BLaER1 treated with 17β-estradiol and CSF1 and Interleukin-3, amounts not matched to agents 10 nM and 100 nM (cell line): ENCODE measurements around the gene ZNF337.

Experiments
- H3K27ac ChIP-seq, 11 experiments: shearing (Covaris generic); formaldehyde crosslinking; 2 replicates each; pipeline ENCODE4 v1.8.1; 2022
- H3K27me3 ChIP-seq, 11 experiments: shearing (Covaris generic); formaldehyde crosslinking; 2 replicates each; pipeline ENCODE4 v1.8.1; 2022
- H3K36me3 ChIP-seq, 11 experiments: shearing (Covaris generic); formaldehyde crosslinking; 2 replicates each; pipeline ENCODE4 v1.8.1; 2022
- H3K4me1 ChIP-seq, 10 experiments: shearing (Covaris generic); formaldehyde crosslinking; 2 replicates each; pipeline ENCODE4 v1.8.1; 2022
- H3K4me2 ChIP-seq, 11 experiments: shearing (Covaris generic); formaldehyde crosslinking; 2 replicates each; pipeline ENCODE4 v1.8.1; 2022
- H3K4me3 ChIP-seq, 10 experiments: shearing (Covaris generic); formaldehyde crosslinking; 2 replicates each; pipeline ENCODE4 v1.8.1; 2022
- H3K9ac ChIP-seq, 11 experiments: shearing (Covaris generic); formaldehyde crosslinking; 2 replicates each; pipeline ENCODE4 v1.8.1; 2022
- H3K9me3 ChIP-seq, 11 experiments: shearing (Covaris generic); formaldehyde crosslinking; replicated peaks in 1 of 11; 2 replicates each; pipeline ENCODE4 v1.8.1; 2022
- H4K20me1 ChIP-seq, 11 experiments: shearing (Covaris generic); formaldehyde crosslinking; 2 replicates each; pipeline ENCODE4 v1.8.1; 2022
- Cebpa-rat ChIP-seq, 11 experiments: shearing (Covaris generic); IDR thresholded peaks; 2 replicates each; pipeline ENCODE4 v1.8.1; 2022

ZNF337 gene

DNA sequence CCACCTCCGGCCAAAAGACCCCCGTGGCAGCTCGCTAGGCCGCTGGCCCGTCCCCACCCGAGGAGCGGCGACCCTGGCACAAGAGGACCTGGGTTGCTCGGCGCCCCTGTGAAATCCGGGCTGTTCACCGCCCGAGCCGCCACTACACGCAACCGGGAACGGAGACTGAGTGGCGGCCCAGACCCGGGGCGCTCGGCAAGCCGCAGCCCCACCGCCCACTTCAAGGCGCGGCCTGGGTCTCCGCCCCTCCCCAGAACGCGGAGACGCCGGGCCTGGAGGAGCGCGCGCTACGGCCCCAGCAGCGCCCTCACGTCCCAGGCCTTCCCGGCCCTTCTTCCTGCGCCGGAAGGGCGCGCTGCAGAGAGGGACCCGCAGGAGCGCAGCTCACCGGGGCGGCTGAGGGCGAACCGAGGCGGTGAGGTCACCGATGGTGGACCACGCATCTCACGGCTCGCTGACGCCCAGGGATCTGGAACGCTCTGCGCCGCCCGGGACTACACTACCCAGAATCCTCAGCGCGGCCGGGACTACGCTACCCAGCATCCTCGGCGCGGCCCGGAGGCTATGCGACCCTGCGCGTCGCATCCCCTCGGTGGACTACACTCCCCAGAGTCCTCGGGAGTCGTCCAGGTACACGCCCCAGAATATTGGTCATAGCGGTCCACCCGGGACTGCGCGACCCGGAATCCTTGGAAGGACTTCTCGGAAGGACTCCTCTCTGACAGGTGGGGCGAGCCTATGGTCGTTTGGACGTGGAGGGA is at the start of gene ZNF337:
TSS of gene ZNF337 (minus strand) at position 483 of the 761 bp plus-strand sequence. CDS start 10,436 bp downstream, outside the sequence.
- TF ChIP-seq Cebpa-rat (IDR thresholded peaks at IDR 0.05): no peak
- Histone ChIP-seq H3K27me3 (no peaks in the 10 kb centered on the region), H3K4me3 (peak within 1 kb of the TSS; percentile 81 to 96 (median 90)), H3K27ac (peak within 1 kb of the TSS; percentile 82 to 95 (median 93)), H3K9ac (peak within 1 kb of the TSS; percentile 89 to 97 (median 95)), H3K4me2 (peak within 1 kb of the TSS; percentile 80 to 100 (median 88)), H3K4me1 (peaks cover 6 to 50% (median 21%) of the 10 kb centered on the region in 10 experiments), H3K36me3 (peaks cover 5 to 13% (median 10%) of the 10 kb centered on the region in 11 experiments; a peak in 14 of 22 replicates), H4K20me1 (peaks cover 0 to 8% (median 0%) of the 10 kb centered on the region in 11 experiments; a peak in 2 of 22 replicates), H3K9me3 (peaks cover 10 to 26% (median 21%) of the 10 kb centered on the region in 11 experiments)

- Histone ChIP-seq H3K27ac (no peak overlapping the region), H3K36me3 (no peaks in the 10 kb centered on the region; a peak in 1 of 22 replicates), H3K4me1 (peaks cover 0 to 10% (median 3%) of the 10 kb centered on the region in 10 experiments; a peak in 9 of 20 replicates), H4K20me1 (no peaks in the 10 kb centered on the region), H3K9me3 (no peaks in the 10 kb centered on the region; a peak in 1 of 22 replicates), H3K4me3 (no peak overlapping the region), H3K4me2 (no peak overlapping the region), H3K27me3 (no peaks in the 10 kb centered on the region), H3K9ac (no peak overlapping the region)
- no peak for TF ChIP-seq Cebpa-rat (IDR thresholded peaks at IDR 0.05)
These were observed 49.1 kb upstream of the ZNF337 start for GRCh38 chr20:25745738-25746137.

DNA sequence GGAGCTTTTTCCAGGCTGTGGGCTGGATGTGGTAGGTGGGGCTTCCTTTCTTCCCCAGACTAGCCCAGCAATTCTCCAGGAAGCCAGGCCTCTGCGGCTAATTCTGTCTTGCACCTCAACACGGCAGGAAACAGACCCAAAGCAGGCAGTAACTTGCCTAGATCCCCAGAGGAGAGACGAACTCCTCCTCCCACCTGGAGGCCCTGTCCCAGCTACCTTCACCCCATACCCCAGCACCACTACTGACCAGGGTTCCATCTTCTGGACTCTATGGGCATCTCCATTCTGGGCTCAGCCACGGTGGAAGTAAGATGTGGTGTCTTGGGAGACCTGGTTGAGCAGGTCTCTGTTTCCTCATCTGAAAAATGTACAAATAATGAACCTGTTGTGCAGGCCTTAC is 48.4 kb upstream of the ZNF337 start:
- no peaks in the 10 kb centered on the region for H3K9me3 ChIP-seq
- H4K20me1 ChIP-seq: no peaks in the 10 kb centered on the region
- peaks cover 0 to 1% (median 0%) of the 10 kb centered on the region in 11 experiments; a peak in 1 of 22 replicates for H3K36me3 ChIP-seq
- peaks cover 0 to 10% (median 3%) of the 10 kb centered on the region in 10 experiments; a peak in 9 of 20 replicates for H3K4me1 ChIP-seq
- no peak overlapping the region for H3K27ac ChIP-seq
- TF ChIP-seq Cebpa-rat (IDR thresholded peaks at IDR 0.05): no peak
- no peak overlapping the region for H3K9ac ChIP-seq
- no peak overlapping the region for H3K4me3 ChIP-seq
- H3K27me3 ChIP-seq: no peaks in the 10 kb centered on the region
- H3K4me2 ChIP-seq: no peak overlapping the region

DNA sequence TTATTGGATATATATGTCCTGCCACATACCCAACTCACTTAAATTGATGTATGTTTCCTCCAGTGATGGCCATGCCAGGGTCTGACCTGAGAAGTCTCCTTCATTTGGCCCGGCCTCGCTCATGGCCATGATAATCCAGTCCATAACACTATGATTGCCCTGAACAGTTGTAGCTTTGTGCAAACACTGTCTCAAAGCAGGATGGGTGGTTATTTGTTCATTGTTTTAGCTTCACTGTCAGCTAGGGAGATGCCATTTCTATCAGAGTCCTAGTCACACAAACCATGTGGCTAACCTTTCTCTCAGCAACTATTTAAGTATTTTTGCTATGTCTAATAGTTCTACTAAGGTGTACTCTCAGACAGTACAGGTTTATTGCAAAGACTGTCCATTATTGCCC is 47.6 kb upstream of the ZNF337 start:
- no peak for TF ChIP-seq Cebpa-rat (IDR thresholded peaks at IDR 0.05)
- Histone ChIP-seq H3K27ac (no peak overlapping the region), H3K9ac (no peak overlapping the region), H3K9me3 (no peaks in the 10 kb centered on the region), H3K4me1 (peaks cover 0 to 10% (median 5%) of the 10 kb centered on the region in 10 experiments; a peak in 10 of 20 replicates), H4K20me1 (no peaks in the 10 kb centered on the region), H3K36me3 (peaks cover 0 to 3% (median 0%) of the 10 kb centered on the region in 11 experiments; a peak in 1 of 22 replicates), H3K4me2 (peak overlapping the region in 5 of 11 experiments; percentile 34 to 55 (median 47); a peak in 7 of 22 replicates), H3K4me3 (no peak overlapping the region), H3K27me3 (no peaks in the 10 kb centered on the region)

DNA sequence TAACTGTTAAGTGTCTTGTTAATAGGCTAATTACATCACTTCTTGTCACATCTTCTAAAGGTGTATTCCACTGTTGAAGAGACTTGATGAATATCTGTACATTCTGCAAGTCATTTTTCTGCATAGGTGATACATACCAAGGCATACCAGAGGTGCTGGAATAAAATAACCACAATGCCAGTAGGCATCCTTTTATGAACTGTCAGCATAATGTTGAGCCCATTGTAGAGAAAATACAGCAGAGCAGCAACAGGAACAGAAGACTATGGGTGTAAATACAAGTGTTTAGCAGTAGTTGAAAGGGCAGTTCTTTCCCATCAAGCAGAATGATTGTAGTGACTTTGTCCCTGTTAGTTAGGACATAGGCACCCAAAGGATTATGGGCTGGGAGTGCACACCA is 44.4 kb upstream of the ZNF337 start:
- Histone ChIP-seq H3K4me1 (peaks cover 0 to 10% (median 5%) of the 10 kb centered on the region in 10 experiments; a peak in 10 of 20 replicates), H3K36me3 (peaks cover 0 to 3% (median 0%) of the 10 kb centered on the region in 11 experiments; a peak in 1 of 22 replicates), H3K4me2 (no peak overlapping the region), H3K9me3 (no peaks in the 10 kb centered on the region; a peak in 2 of 22 replicates), H3K4me3 (no peak overlapping the region), H4K20me1 (no peaks in the 10 kb centered on the region), H3K27ac (no peak overlapping the region), H3K27me3 (no peaks in the 10 kb centered on the region), H3K9ac (no peak overlapping the region)
- no peak for TF ChIP-seq Cebpa-rat (IDR thresholded peaks at IDR 0.05)

DNA sequence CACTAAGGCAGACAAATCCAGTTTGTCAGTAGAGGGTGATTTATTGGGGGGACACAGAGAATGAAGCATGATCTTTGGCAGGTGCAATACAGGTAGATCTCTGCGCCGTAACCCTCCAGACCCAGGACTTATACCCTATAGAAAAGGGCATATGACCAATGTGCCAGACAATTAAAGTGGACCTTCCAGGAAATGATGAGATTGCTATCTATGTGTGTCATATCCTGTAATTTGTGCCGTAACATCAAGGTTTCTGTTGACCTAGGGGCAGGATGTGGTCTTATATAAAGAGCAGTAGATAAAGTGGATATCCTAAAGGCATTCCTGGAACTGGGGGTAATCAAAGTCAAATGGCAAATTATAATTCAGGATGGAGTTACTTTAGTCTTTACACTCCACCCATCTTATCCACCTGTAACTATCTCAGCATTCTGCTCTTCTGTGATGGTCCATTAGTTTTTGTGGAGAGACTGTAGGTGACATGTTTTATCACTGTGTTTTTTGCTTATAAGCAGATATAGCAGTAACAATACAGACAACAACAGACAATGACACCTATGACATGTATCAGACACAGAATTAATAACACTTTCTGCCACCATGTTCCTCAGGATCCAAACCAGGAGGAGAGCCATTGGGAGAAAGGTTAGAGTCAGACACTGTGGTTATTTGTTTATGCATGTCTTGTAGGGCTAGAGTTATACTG is 43.1 kb upstream of the ZNF337 start:
- Histone ChIP-seq H3K4me2 (no peak overlapping the region), H3K36me3 (peaks cover 0 to 3% (median 0%) of the 10 kb centered on the region in 11 experiments; a peak in 1 of 22 replicates), H3K27ac (no peak overlapping the region), H3K4me1 (peaks cover 0 to 10% (median 5%) of the 10 kb centered on the region in 10 experiments; a peak in 10 of 20 replicates), H3K9ac (no peak overlapping the region), H3K27me3 (no peaks in the 10 kb centered on the region), H3K4me3 (no peak overlapping the region), H3K9me3 (no peaks in the 10 kb centered on the region; a peak in 2 of 22 replicates), H4K20me1 (no peaks in the 10 kb centered on the region)
- TF ChIP-seq Cebpa-rat (IDR thresholded peaks at IDR 0.05): no peak

DNA sequence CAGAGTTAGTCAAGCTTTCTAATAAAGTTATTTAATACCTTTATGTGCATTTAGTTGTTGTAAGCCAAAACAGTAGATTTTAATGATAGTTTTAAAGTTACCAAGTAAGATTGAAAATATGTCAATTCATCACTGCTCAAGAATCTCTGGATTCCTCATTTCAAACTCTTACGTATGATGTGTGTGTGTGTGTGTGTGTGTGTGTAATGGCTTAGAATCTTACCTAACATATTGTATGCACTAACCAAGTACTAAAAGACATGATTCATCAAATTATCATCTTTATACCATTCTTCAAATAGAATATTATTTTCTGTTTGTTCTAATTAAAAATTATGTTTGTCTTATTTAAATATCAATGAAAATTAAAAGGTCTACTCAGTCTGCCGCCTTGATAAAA is 41.5 kb upstream of the ZNF337 start:
- H3K4me1 ChIP-seq: peaks cover 0 to 3% (median 0%) of the 10 kb centered on the region in 10 experiments; a peak in 2 of 20 replicates
- H3K4me3 ChIP-seq: no peak overlapping the region
- H4K20me1 ChIP-seq: no peaks in the 10 kb centered on the region
- H3K36me3 ChIP-seq: peaks cover 0 to 5% (median 0%) of the 10 kb centered on the region in 11 experiments; a peak in 1 of 22 replicates
- no peak for TF ChIP-seq Cebpa-rat (IDR thresholded peaks at IDR 0.05)
- H3K9me3 ChIP-seq: no peaks in the 10 kb centered on the region; a peak in 2 of 22 replicates
- no peaks in the 10 kb centered on the region for H3K27me3 ChIP-seq
- no peak overlapping the region for H3K27ac ChIP-seq
- H3K9ac ChIP-seq: no peak overlapping the region
- H3K4me2 ChIP-seq: no peak overlapping the region

GRCh38 chr20:25733903-25734302 is 37.2 kb upstream of the ZNF337 start:
- Histone ChIP-seq H3K27ac (no peak overlapping the region), H3K9me3 (no peaks in the 10 kb centered on the region; a peak in 2 of 22 replicates), H3K9ac (no peak overlapping the region), H3K4me3 (no peak overlapping the region), H3K27me3 (no peaks in the 10 kb centered on the region), H3K36me3 (peaks cover 0 to 5% (median 0%) of the 10 kb centered on the region in 11 experiments; a peak in 1 of 22 replicates), H3K4me2 (no peak overlapping the region), H3K4me1 (no peaks in the 10 kb centered on the region), H4K20me1 (no peaks in the 10 kb centered on the region)
- TF ChIP-seq Cebpa-rat (IDR thresholded peaks at IDR 0.05): no peak

GRCh38 chr20:25730862-25731261 is 34.2 kb upstream of the ZNF337 start:
- H3K36me3 ChIP-seq: peaks cover 0 to 15% (median 4%) of the 10 kb centered on the region in 11 experiments; a peak in 11 of 22 replicates
- no peak overlapping the region for H3K9ac ChIP-seq
- H3K9me3 ChIP-seq: peaks cover 14 to 21% (median 19%) of the 10 kb centered on the region in 11 experiments
- TF ChIP-seq Cebpa-rat (IDR thresholded peaks at IDR 0.05): no peak
- no peak overlapping the region for H3K4me2 ChIP-seq
- H3K27me3 ChIP-seq: no peaks in the 10 kb centered on the region
- no peak overlapping the region for H3K4me3 ChIP-seq
- no peaks in the 10 kb centered on the region for H4K20me1 ChIP-seq
- H3K4me1 ChIP-seq: no peaks in the 10 kb centered on the region
- no peak overlapping the region for H3K27ac ChIP-seq
